HG02642 (cell line): ENCODE data around the gene NDRG4.

Experiments used
- ATAC-seq: cut with Tn5 transposase; IDR thresholded peaks from one replicate; pipeline ENCODE4 v1.9.1; 2021; ENCODE audit warnings: mild to moderate bottlenecking; ENCODE audit not compliant: unreplicated experiment, poor library complexity

Gene NDRG4

DNA sequence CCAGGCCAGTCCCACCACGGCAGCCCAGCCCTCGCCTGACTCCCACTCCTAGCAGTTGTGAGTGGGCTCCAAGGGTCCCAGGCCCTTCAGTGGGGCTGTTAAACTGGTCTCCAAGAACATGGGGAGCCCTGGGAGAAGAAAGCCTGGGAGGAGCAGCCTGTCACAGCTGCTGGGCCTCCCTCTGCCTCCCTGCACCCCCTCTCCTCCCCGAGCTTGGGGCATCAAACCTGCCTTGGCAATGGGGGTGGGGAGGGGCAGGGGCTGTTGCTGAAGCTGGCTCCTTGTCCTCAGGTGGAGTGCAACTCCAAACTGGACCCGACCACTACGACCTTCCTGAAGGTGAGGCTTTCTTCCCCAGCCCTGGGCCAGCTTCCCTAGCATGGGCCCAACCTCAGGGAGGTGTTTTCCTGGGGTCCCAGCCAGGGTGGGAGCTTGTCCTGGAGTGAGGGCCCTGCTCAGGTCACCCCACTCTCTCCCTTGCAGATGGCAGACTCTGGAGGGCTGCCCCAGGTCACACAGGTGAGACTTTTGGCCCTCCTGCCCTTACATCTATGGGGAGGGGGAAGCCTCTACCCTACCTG lies 8.8 kb downstream of the NDRG4 start:
- ATAC-seq, result no peak

- no peak for ATAC-seq
These were observed 9.5 kb downstream of the NDRG4 start for GRCh38 chr16:58509256-58510096.

- no peak for ATAC-seq
These were observed 10.3 kb downstream of the NDRG4 start for GRCh38 chr16:58510097-58510775.

DNA sequence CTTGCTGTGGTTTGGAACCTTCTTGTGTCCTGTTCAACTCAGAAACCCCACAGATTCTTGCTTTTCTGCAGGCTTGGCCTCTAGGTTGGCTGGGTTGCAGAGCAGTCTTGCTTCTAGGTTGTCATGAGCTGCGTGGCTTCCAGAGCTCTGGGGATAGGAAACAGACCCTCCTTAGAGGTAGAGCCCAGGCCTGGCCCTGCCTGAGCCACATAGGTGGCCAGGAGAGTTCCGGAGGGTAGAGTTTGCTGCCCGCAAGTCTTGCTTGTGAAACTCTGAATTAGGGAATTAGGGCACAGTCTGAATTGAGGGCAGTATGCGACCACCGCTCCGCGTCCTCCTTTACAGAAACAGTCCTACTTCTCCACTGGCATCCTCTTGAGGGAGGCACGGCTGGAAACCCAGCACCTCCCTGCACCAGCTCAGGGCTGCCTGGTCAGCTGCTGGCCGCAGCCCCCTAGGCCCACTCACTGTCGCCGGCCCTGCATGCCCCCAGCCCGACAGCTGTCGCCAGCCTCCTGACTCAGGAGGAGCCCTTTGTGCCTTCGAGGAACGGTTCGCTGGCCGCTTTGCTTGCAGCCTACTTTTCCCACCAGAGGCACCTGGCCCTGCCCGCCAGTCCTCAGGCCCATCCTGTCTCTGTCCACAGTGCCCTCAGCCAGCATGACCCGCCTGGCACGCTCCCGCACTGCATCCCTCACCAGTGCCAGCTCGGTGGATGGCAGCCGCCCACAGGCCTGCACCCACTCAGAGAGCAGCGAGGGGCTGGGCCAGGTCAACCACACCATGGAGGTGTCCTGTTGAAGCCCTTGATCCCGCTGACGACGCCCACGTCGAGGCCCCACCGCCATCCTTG lies 11.1 kb downstream of the NDRG4 start:
- no peak for ATAC-seq

DNA sequence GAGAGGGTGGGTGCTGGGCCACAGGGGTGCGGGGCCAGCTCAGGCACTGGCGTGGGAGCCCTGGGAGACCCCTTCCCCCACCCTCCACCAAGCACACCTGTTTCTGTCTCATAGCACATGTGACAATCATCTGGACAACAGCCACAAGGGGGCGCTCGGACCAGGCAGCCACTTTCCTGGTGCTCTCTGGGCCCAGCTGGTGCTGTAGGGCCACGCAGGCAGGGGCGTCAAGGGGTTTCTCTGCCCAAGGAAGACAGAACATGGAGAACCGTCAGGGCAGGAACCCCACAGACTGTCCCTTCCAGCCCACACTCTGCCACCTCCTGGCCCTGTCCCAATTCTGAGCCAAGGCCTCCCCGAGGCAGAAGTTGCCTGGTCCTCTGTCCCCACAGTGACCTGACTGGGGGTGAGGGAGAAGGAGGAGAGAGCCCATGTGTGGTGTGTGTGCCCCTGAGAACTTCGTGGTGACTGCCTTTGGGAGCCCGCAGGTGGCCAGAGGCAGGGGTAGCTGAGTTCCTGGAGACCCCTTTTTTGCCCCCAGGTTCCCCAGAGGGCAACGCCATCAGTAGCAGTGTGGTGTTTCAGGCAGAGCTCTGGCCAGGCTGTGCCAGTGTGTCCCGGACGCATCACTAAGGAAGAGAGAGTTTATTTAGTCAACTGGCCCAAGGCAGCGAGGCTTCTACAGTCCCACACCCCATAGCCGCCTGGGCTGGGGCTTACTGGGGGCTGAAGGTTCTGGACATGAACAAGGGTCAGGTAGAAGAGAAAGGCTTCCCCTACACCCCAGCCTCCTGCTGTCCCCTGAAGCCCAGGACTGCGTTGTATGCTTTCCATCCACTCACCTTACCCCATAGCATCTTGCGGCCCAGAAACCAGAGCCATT lies 12.2 kb downstream of the NDRG4 start:
- peak; percentile 43 for ATAC-seq

- ATAC-seq, result no peak
These were observed 13.9 kb downstream of the NDRG4 start for GRCh38 chr16:58513874-58514273.

- peak; percentile 78 for ATAC-seq
These were observed 15.4 kb downstream of the NDRG4 start, which contains the start of gene SETD6 for GRCh38 chr16:58515125-58515870. TSS of gene SETD6 (plus strand) at chr16:58515517. CDS start at chr16:58515538, 21 bp downstream.

- ATAC-seq, result peak; percentile 48
These were observed 16.2 kb downstream of the NDRG4 start for GRCh38 chr16:58515871-58516767.

DNA sequence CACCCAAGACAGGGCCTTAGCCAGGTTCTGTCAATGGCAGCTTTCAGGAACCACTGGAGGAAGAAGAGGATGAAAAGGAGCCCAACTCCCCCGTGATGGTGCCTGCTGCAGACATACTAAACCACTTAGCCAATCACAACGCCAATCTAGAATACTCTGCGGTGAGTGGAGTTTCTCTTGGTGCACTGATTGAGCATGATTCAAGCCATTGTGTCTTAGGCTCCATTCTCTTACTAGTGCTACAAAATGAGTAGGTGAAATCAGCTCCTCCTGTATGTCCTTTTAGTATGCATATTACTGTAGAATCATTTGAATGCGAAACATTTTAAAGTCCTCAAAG lies 16.8 kb downstream of the NDRG4 start:
- ATAC-seq, result no peak

- peak; percentile 32 for ATAC-seq
These were observed 18.4 kb downstream of the NDRG4 start for GRCh38 chr16:58518083-58518979.

- ATAC-seq, result no peak
These were observed 19.0 kb downstream of the NDRG4 start for GRCh38 chr16:58518980-58519368.

DNA sequence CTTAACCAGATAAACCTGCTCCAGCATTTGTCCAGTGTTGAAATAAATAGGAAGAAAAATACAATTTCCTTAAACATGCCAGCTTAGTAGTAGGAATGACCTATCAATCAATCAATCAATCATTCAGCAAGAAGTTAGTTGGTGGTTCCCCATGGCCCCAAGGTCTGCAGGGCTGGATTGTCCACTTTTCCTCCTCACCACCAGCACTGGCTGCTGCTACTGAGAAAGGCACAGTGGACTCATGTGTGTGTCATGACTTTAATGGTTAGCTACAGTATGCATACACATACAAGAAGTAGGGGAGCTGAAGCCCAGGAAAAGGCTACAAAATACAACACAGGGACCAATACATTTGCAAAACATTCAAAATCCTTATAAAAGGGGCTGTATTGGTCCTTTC lies 19.8 kb downstream of the NDRG4 start:
- ATAC-seq, result no peak

DNA sequence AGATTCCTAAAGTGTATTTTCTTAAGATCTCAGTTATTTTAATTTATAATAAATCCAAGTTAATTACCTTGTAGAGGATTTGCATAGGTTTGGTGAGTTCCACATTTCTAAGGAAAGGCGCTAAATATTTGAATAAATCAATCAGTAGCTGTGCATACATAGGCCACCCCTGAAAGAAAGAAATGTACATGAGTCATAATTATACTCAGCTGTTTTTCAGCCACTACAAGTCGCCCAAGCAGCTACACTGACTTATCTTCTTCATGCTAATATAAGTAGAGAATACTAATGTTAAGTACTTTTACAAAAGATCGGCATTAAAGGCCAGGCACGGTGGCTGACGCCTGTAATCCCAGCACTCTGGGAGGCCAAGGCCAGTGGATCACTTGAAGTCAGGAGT lies 30.2 kb downstream of the NDRG4 start:
- no peak for ATAC-seq

- ATAC-seq, result no peak
These were observed 32.5 kb downstream of the NDRG4 start for GRCh38 chr16:58532414-58532813.

GRCh38 chr16:58533751-58534470 lies 34.0 kb downstream of the NDRG4 start:
- no peak for ATAC-seq

- no peak for ATAC-seq
These were observed 35.2 kb downstream of the NDRG4 start for GRCh38 chr16:58535100-58535499.
